Glutamatergic neuron (in vitro differentiated cells): ENCODE data around the gene MEGF9. TPM values are rescaled to one million over a fixed set of nuclear protein-coding genes. Genes with fewer than 3 reads are reported as not detected.
"Not testable (repeated sequence)": the region's sequence is repeated elsewhere in the genome, so short reads cannot be mapped to it uniquely, and the experiment has no call there.

Experiments
- DNase-seq: peaks from one replicate; pipeline ENCODE4 v3.0.0; 2022
- H3K27ac Mint-ChIP-seq: one replicate; pipeline ENCODE4 v1.8.0; 2020; ENCODE audit warnings: mild to moderate bottlenecking, mixed read lengths, inconsistent platforms; ENCODE audit not compliant: unreplicated experiment
- H3K27me3 Mint-ChIP-seq: one replicate; pipeline ENCODE4 v1.8.0; 2020; ENCODE audit warnings: mild to moderate bottlenecking, moderate library complexity, mixed read lengths, inconsistent platforms; ENCODE audit not compliant: unreplicated experiment
- H3K36me3 Mint-ChIP-seq: one replicate; pipeline ENCODE4 v1.8.0; 2020; ENCODE audit warnings: mild to moderate bottlenecking, mixed read lengths, inconsistent platforms; ENCODE audit not compliant: unreplicated experiment
- H3K4me1 Mint-ChIP-seq: one replicate; pipeline ENCODE4 v1.8.0; 2020; ENCODE audit warnings: mild to moderate bottlenecking, low read depth, mixed read lengths, inconsistent platforms; ENCODE audit not compliant: unreplicated experiment
- H3K4me3 Mint-ChIP-seq: one replicate; pipeline ENCODE4 v1.8.0; 2020; ENCODE audit warnings: mild to moderate bottlenecking, mixed read lengths, inconsistent platforms; ENCODE audit not compliant: unreplicated experiment
- H3K9me3 Mint-ChIP-seq: one replicate; pipeline ENCODE4 v1.8.0; 2020; ENCODE audit warnings: mild to moderate bottlenecking, moderate library complexity, mixed read lengths, inconsistent platforms; ENCODE audit not compliant: unreplicated experiment
- total RNA-seq: library from RNA; stranded (reverse); fragmentation: NEBNext Ultra II Directional; extraction: Animal tissue kit (Norgen Biotek cat#: 25700); gene quantifications from one replicate; pipeline ENCODE4 v1.2.1, GENCODE V29; 2021; ENCODE audit not compliant: unreplicated experiment
- TF ChIP-seq, protein P1 (sequence below): fragments of 200-600 bp; sonication (generic); IDR thresholded peaks from one replicate; pipeline ENCODE4 v1.5.0; 2021; ENCODE audit not compliant: partially characterized antibody, unreplicated experiment

The MEGF9 gene
- total RNA-seq, 1 donor from 2014 or later = 25.4 TPM

DNA sequence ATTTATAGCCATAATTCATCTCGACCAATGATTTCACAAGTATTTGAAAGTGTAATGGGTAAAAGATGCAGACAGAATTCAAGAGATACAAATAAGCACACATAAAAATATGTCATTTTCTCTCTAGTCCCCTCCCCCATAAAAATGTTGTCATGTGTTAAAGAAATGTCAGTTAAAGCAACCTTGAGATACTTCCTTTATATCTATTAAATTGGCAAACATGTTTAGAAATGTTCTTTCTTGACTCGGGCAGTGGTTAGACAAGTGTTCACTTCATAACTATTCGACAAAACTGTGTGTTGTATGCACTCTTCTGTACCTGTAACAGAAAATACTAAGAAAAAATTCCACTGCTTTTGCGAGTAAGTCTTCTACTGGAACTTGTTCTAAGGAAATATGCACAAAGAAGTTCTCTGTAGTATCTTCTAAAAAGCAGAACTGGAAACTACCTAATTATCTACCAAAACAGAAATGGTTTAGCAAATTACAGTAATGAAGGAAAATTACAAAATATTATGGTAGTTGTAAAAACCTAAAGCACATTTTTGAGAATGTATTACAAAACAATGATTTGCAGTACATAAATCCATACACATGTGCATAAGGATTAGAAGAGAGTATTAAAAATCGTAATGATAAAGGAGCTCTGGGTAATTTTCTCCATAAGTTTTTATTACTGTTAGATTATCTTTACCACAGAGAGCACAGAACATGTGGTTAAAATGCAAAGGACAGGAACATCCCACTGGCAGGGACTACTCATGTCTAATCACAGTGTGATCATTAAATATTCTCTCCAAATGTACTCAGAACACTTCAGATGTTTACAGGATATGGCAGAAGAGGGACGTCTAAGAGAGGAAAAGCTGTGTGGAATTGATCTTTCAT lies 43.0 kb upstream of the MEGF9 start:
- no peaks in the 10 kb centered on the region for H3K27me3 Mint-ChIP-seq
- no peak for DNase-seq
- H3K27ac Mint-ChIP-seq = no peak overlapping the region
- H3K9me3 Mint-ChIP-seq = no peaks in the 10 kb centered on the region
- no peaks in the 10 kb centered on the region for H3K4me1 Mint-ChIP-seq
- H3K4me3 Mint-ChIP-seq = no peak overlapping the region
- H3K36me3 Mint-ChIP-seq = no peaks in the 10 kb centered on the region
- TF ChIP-seq, protein P1, sequence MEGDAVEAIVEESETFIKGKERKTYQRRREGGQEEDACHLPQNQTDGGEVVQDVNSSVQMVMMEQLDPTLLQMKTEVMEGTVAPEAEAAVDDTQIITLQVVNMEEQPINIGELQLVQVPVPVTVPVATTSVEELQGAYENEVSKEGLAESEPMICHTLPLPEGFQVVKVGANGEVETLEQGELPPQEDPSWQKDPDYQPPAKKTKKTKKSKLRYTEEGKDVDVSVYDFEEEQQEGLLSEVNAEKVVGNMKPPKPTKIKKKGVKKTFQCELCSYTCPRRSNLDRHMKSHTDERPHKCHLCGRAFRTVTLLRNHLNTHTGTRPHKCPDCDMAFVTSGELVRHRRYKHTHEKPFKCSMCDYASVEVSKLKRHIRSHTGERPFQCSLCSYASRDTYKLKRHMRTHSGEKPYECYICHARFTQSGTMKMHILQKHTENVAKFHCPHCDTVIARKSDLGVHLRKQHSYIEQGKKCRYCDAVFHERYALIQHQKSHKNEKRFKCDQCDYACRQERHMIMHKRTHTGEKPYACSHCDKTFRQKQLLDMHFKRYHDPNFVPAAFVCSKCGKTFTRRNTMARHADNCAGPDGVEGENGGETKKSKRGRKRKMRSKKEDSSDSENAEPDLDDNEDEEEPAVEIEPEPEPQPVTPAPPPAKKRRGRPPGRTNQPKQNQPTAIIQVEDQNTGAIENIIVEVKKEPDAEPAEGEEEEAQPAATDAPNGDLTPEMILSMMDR = no peak

DNA sequence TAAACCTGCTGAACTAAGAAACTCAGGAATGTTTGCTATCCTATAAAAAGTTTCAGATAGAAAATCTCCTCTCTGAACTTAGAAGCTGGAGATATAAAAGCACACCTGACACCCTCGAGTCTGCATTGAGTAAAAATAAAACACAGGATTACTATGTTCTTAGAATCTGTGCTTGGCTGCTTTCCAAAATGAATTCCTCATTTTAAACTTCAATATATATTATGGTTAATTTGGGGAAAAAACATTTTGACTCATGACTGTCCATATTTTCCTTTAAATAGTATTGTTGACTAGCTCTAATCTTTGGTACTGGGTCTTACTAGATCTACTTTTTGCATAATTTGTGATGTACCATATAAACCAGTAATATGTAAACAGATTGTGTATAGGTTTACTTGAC lies 42.3 kb upstream of the MEGF9 start:
- Mint-ChIP-seq H3K27ac (no peak overlapping the region), H3K4me3 (no peak overlapping the region), H3K9me3 (no peaks in the 10 kb centered on the region), H3K27me3 (no peaks in the 10 kb centered on the region), H3K36me3 (no peaks in the 10 kb centered on the region), H3K4me1 (no peaks in the 10 kb centered on the region)
- DNase-seq = no peak
- TF ChIP-seq, protein P1 = no peak

DNA sequence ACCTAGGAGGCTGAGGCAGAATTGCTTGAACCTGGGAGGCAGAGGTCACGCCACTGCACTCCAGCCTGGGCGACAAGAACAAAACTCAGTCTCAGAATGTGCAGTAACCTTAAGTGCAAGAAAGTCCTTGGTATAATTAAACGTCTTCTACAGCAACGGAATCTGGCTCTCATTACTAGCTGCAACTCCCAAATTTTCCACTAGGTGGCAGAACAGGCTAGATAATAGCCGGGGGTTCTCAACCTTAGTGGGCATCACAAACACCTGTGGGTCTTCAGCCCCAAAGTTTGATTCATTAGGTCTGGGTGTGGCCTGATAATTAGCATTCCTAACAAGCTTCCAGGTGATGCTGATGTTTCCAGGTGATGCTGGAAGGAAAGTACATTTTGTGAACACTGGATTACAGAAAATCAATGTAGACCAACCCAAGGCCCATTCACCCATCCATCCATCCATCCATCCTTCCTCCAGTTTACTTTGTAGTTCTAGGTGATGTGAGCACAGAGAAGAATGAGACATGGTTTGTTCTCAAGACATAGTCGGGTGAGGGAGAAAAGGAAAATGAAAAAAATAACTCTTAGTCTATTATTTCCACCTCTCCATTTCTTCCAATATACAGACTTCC lies 41.7 kb upstream of the MEGF9 start:
- H3K4me1 Mint-ChIP-seq = no peaks in the 10 kb centered on the region

DNA sequence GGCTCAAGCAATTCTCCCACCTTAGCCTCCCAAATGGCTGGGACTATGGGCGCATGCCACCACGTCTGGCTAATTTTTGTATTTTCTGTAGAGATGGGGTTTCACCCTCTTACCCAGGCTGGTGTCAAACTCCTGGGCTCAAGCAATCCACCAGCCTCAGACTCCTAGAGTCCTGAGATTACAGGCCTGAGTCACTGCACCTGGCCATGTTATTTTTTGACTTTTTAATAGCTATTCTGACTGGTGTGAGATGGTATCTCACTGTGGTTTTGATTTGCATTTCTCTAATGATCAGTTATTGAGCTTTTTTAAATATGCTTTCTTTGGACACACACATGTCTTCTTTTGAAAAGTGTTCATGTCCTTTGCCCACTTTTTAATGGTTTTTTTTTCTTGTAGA lies 40.8 kb upstream of the MEGF9 start:
- no peaks in the 10 kb centered on the region for H3K4me1 Mint-ChIP-seq
- no peak overlapping the region for H3K27ac Mint-ChIP-seq
- H3K9me3 Mint-ChIP-seq = no peaks in the 10 kb centered on the region
- no peaks in the 10 kb centered on the region for H3K36me3 Mint-ChIP-seq
- no peak overlapping the region for H3K4me3 Mint-ChIP-seq
- H3K27me3 Mint-ChIP-seq = no peaks in the 10 kb centered on the region
- TF ChIP-seq, protein P1 = no peak
- DNase-seq = no peak

More for the DNA sequence above, 41.7 kb upstream of the MEGF9 start:
- DNase-seq = peak; percentile 60
- Mint-ChIP-seq H3K9me3 (no peaks in the 10 kb centered on the region), H3K27me3 (no peaks in the 10 kb centered on the region), H3K36me3 (no peaks in the 10 kb centered on the region), H3K4me3 (no peak overlapping the region), H3K27ac (no peak overlapping the region)
- TF ChIP-seq, protein P1 = peak; percentile 94

DNA sequence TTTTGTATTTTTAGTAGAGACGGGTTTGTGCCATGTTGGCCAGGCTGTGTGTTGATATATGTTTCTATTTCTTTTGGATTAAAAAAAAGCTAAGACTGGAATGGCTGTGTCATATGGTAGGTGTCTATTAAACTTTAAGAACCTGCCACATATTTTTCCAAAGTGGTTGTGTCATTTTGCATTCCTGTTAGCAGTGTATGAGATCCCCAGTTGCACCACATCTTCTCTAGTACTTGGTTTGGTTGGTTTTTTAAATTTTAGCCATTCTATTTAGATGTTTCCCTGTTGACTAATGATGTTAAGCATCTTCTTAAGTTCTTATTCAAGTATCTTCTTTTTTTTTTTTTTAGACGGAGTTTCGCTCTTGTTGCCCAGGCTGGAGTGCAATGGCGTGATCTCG lies 36.2 kb upstream of the MEGF9 start:
- no peak for DNase-seq
- H3K36me3 Mint-ChIP-seq = no peaks in the 10 kb centered on the region
- H3K9me3 Mint-ChIP-seq = no peaks in the 10 kb centered on the region
- TF ChIP-seq, protein P1 = no peak
- no peak overlapping the region for H3K4me3 Mint-ChIP-seq
- no peak overlapping the region for H3K27ac Mint-ChIP-seq
- peaks cover 4% of the 10 kb centered on the region for H3K4me1 Mint-ChIP-seq
- peaks cover 3% of the 10 kb centered on the region for H3K27me3 Mint-ChIP-seq

DNA sequence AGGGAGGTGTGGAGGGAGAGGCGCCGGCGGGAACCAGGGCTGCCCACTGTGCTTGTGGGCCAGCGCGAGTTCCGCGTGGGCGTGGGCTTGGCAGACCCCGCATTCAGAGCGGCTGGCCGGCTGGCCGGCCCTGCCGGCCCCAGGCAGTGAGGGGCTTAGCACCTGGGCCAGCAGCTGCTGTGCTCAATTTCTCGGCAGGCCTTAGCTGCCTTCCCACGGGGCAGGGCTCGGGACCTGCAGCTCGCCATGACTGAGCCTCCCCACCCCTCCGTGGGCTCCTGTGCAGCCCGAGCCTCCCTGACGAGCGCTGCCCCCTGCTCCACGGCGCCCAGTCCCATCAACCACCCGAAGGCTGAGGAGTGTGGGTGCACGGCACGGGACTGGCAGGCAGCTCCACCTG lies 32.1 kb upstream of the MEGF9 start:
- not testable (repeated sequence) for H3K27ac Mint-ChIP-seq, H3K9me3 Mint-ChIP-seq, H3K27me3 Mint-ChIP-seq, H3K4me3 Mint-ChIP-seq, DNase-seq, H3K4me1 Mint-ChIP-seq, H3K36me3 Mint-ChIP-seq
